ENCODE measurements around the gene PROK2.

PROK2 gene

GRCh38 chr3:71784914-71785531, at the start of gene PROK2:
PROK2 (minus strand) TSS chr3:71785148; CDS start chr3:71785052, 96 bp downstream.
- DNase-seq = no peak

- DNase-seq = no peak
These were observed 46.7 kb upstream of the PROK2 start for GRCh38 chr3:71831599-71831998.

GRCh38 chr3:71825551-71826283, 40.8 kb upstream of the PROK2 start:
- DNase-seq = no peak

GRCh38 chr3:71821116-71821515, 36.2 kb upstream of the PROK2 start:
- no peak for DNase-seq

GRCh38 chr3:71817262-71817661, 32.3 kb upstream of the PROK2 start:
- DNase-seq = no peak

GRCh38 chr3:71816767-71817156, 31.8 kb upstream of the PROK2 start:
- no peak for DNase-seq

GRCh38 chr3:71815340-71816067, 30.6 kb upstream of the PROK2 start:
- DNase-seq = no peak

- no peak for DNase-seq
These were observed 28.8 kb upstream of the PROK2 start for GRCh38 chr3:71813704-71814103.

GRCh38 chr3:71813073-71813472, 28.1 kb upstream of the PROK2 start:
- DNase-seq = no peak

GRCh38 chr3:71810056-71810455, 25.1 kb upstream of the PROK2 start:
- no peak for DNase-seq

- DNase-seq = no peak
These were observed 24.5 kb upstream of the PROK2 start for GRCh38 chr3:71809321-71810026.

- no peak for DNase-seq
These were observed 21.8 kb upstream of the PROK2 start for GRCh38 chr3:71806736-71807135.

- DNase-seq = no peak
These were observed 20.7 kb upstream of the PROK2 start for GRCh38 chr3:71805691-71806090.

- no peak for DNase-seq
These were observed 20.3 kb upstream of the PROK2 start for GRCh38 chr3:71805199-71805598.

GRCh38 chr3:71803248-71803647, 18.3 kb upstream of the PROK2 start:
- no peak for DNase-seq

- no peak for DNase-seq
These were observed 17.0 kb upstream of the PROK2 start for GRCh38 chr3:71801986-71802385.

- DNase-seq = no peak
These were observed 15.1 kb upstream of the PROK2 start for GRCh38 chr3:71800023-71800422.

GRCh38 chr3:71797455-71797854, 12.5 kb upstream of the PROK2 start:
- no peak for DNase-seq

GRCh38 chr3:71796290-71796689, 11.3 kb upstream of the PROK2 start:
- no peak for DNase-seq

- DNase-seq = no peak
These were observed 6.7 kb upstream of the PROK2 start for GRCh38 chr3:71791634-71792033.

- DNase-seq = no peak
These were observed 5.0 kb upstream of the PROK2 start for GRCh38 chr3:71789922-71790321.

GRCh38 chr3:71787851-71788405, 3.0 kb upstream of the PROK2 start:
- no peak for DNase-seq

GRCh38 chr3:71786551-71786950, 1.6 kb upstream of the PROK2 start:
- no peak for DNase-seq
